ENCODE measurements around the gene PMEPA1.

- TF ChIP-seq CTCF (IDR thresholded peaks at IDR 0.05), result no peak
- TF ChIP-seq POLR2AphosphoS5 (IDR thresholded peaks at IDR 0.05), result no peak
- TF ChIP-seq EP300 (IDR thresholded peaks at IDR 0.05), result no peak
These were observed 36.4 kb upstream of the PMEPA1 start for GRCh38 chr20:57746201-57746600.
